HepG2 (cell line): ENCODE measurements around the gene NME7. TPM values are rescaled to one million over a fixed set of nuclear protein-coding genes. Genes with fewer than 3 reads are reported as not detected.

ENCODE experiments used
- ARID4A ChIP-seq: sonication (generic); formaldehyde crosslinking; IDR thresholded peaks from 2 replicates; pipeline ENCODE4 v1.5.0; 2020; ENCODE audit warnings: mild to moderate bottlenecking, missing genetic modification reagents, borderline replicate concordance
- CREM ChIP-seq, 2 experiments: sonication (generic) in 1 of 2; formaldehyde crosslinking in 1 of 2; IDR thresholded peaks; 2 replicates each; pipeline versions ENCODE4 v1.4.0 to v1.6.1; 2016 to 2020; ENCODE audit warnings: antibody characterized with exemption in 1 of 2, mild to moderate bottlenecking in 1 of 2, missing genetic modification reagents in 1 of 2
- CSRNP1 ChIP-seq: sonication (generic); formaldehyde crosslinking; IDR thresholded peaks from 2 replicates; pipeline ENCODE4 v1.8.1; 2023; ENCODE audit warnings: mild to moderate bottlenecking, missing genetic modification reagents
- FOXK1 ChIP-seq: sonication (generic); formaldehyde crosslinking; IDR thresholded peaks from 2 replicates; pipeline ENCODE4 v1.4.0; 2020; ENCODE audit warnings: low read depth, missing genetic modification reagents, borderline replicate concordance
- HNF4A ChIP-seq: sonication (generic); formaldehyde crosslinking; IDR thresholded peaks from 2 replicates; pipeline ENCODE4 v1.4.0; 2020; ENCODE audit warnings: missing genetic modification reagents
- KAT8 ChIP-seq: IDR thresholded peaks from 2 replicates; pipeline ENCODE4 v1.6.1; 2016; ENCODE audit warnings: missing genetic modification reagents, missing compliant biosample characterization
- KDM3A ChIP-seq: IDR thresholded peaks from 2 replicates; pipeline ENCODE4 v1.6.1; 2018; ENCODE audit warnings: low read depth, missing compliant biosample characterization
- KLF6 ChIP-seq: IDR thresholded peaks from 2 replicates; pipeline ENCODE4 v1.8.0; 2016; ENCODE audit warnings: missing biosample characterization, missing genetic modification reagents
- MED8 ChIP-seq: sonication (generic); formaldehyde crosslinking; IDR thresholded peaks from 2 replicates; pipeline ENCODE4 v1.8.1; 2023; ENCODE audit warnings: mild to moderate bottlenecking, missing genetic modification reagents; ENCODE audit not compliant: insufficient replicate concordance
- PAWR ChIP-seq: sonication (generic); formaldehyde crosslinking; IDR thresholded peaks from 2 replicates; pipeline ENCODE4 v1.4.0; 2020; ENCODE audit warnings: missing genetic modification reagents, mild to moderate bottlenecking, borderline replicate concordance
- RBFOX2 ChIP-seq: fragments of 200-400 bp; formaldehyde crosslinking; IDR thresholded peaks from 2 replicates; pipeline ENCODE4 v1.6.1; 2017; ENCODE audit warnings: low read depth, mild to moderate bottlenecking, low read length
- SATB2 ChIP-seq: sonication (generic); formaldehyde crosslinking; IDR thresholded peaks from 2 replicates; pipeline ENCODE4 v1.5.0; 2020; ENCODE audit warnings: missing genetic modification reagents
- ZBED4 ChIP-seq: sonication (generic); formaldehyde crosslinking; IDR thresholded peaks from 2 replicates; pipeline ENCODE4 v1.4.0; 2020; ENCODE audit warnings: missing genetic modification reagents, borderline replicate concordance
- ZNF275 ChIP-seq: sonication (generic); formaldehyde crosslinking; IDR thresholded peaks from 2 replicates; pipeline ENCODE4 v1.8.0; 2022; ENCODE audit warnings: missing genetic modification reagents, mild to moderate bottlenecking, inconsistent platforms, borderline replicate concordance
- polyA plus RNA-seq, 8 experiments: library from polyadenylated mRNA; depleted of rRNA in 3 of 8; stranded (reverse) in 7 of 8; unstranded in 1 of 8; fragments of >200 nt; fragmentation: Illumina TruSeq in 4 of 8; extraction: Trizol in 4 of 8; gene quantifications; 2 replicates each; pipeline versions ENCODE4 v1.2.1 to v1.2.3, GENCODE V29; 2011 to 2016; ENCODE audit warnings: low read depth in 4 of 8, missing spikeins in 1 of 8, mixed read lengths in 1 of 8; ENCODE audit not compliant: insufficient read depth in 1 of 8
- total RNA-seq, 5 experiments: library from RNA; depleted of rRNA; stranded (reverse); fragments of >200 nt; fragmentation: Illumina TruSeq; extraction: Trizol; gene quantifications; 2 replicates each; pipeline ENCODE4 v1.2.3, GENCODE V29; 2016; ENCODE audit warnings: low read depth in 1 of 5

The NME7 gene
- total and polyA plus RNA-seq, 2 of the 13 experiments (the other 11 are each of a cell fraction or from before 2014, with no cell fraction given), result 9.4 to 22.5 TPM

GRCh38 chr1:169144941-169145626 is 222.5 kb downstream of the NME7 start (continued):
- TF ChIP-seq MED8 (CRISPR knock-in tag) (no peak), HNF4A (CRISPR knock-in tag) (peak; percentile 71), KLF6 (no peak), ZBED4 (no peak), CSRNP1 (CRISPR knock-in tag) (no peak), FOXK1 (CRISPR knock-in tag) (no peak), ZNF275 (CRISPR knock-in tag) (no peak), ARID4A (no peak), PAWR (CRISPR knock-in tag) (no peak), KAT8 (CRISPR knock-in tag) (peak; percentile 13), RBFOX2 (0 out of 2 replicates have a peak, but pooled peaks have one; percentile 13), SATB2 (CRISPR knock-in tag) (no peak), KDM3A (CRISPR knock-in tag) (no peak), CREM (IDR thresholded peaks at IDR 0.05) (peak; percentile 35; the same call in 1 of the 2 replicates), CREM (CRISPR knock-in tag; IDR thresholded peaks at IDR 0.05) (no peak)
